Measurements from ENCODE around the gene RHOT2. TPM values are rescaled to one million over a fixed set of nuclear protein-coding genes. Genes with fewer than 3 reads are reported as not detected.

The RHOT2 gene
- total and polyA plus RNA-seq, 7 donors = 35.3 to 159 (median 52.9) TPM

GRCh38 chr16:648071-648780 is 19.7 kb upstream of the RHOT2 start:
- Histone ChIP-seq H3K4me3 (peak overlapping the region; percentile 59 to 84 (median 66)), H3K36me3 (peaks cover 0 to 13% (median 0%) of the 10 kb centered on the region in 4 donors), H3K9me3 (no peaks in the 10 kb centered on the region), H3K27me3 (no peaks in the 10 kb centered on the region), H3K27ac (peak overlapping the region; percentile 78 to 91 (median 90)), H3K4me1 (peaks cover 0 to 45% (median 37%) of the 10 kb centered on the region in 4 donors)
- WGBS, 2 donors = 11 to 29% methylated on average over 24 of the region's 24 CpGs
- TF ChIP-seq EP300 (IDR thresholded peaks at IDR 0.05) (no peak), CTCF (IDR thresholded peaks at IDR 0.05) (peak in 1 of 4 experiments; percentile 6), POLR2A (IDR thresholded peaks at IDR 0.05) (no peak), POLR2AphosphoS5 (IDR thresholded peaks at IDR 0.05) (no peak)
- no peak for DNase-seq
- intact Hi-C loops (cut with DNase I) = no loop called here

- H3K27ac ChIP-seq = peak within 1 kb of the TSS; percentile 78 to 91 (median 90)
- DNase-seq = peak; percentile 97
- H3K4me3 ChIP-seq = peak within 1 kb of the TSS; percentile 59 to 84 (median 66)
- WGBS, 2 donors = 1% methylated on average over 91 of the region's 91 CpGs
- intact Hi-C loops (cut with DNase I) = no loop called here
- peaks cover 0 to 40% (median 34%) of the 10 kb centered on the region in 4 donors for H3K4me1 ChIP-seq
- peaks cover 0 to 20% (median 0%) of the 10 kb centered on the region in 4 donors for H3K36me3 ChIP-seq
- TF ChIP-seq CTCF (IDR thresholded peaks at IDR 0.05) (no peak), POLR2A (IDR thresholded peaks at IDR 0.05) (peak; percentile 20 to 53), POLR2AphosphoS5 (IDR thresholded peaks at IDR 0.05) (peak; percentile 58 to 88 (median 76))
- no peaks in the 10 kb centered on the region for H3K9me3 ChIP-seq
- no peaks in the 10 kb centered on the region for H3K27me3 ChIP-seq
Observed at GRCh38 chr16:648781-649589, 18.9 kb upstream of the RHOT2 start, which contains the start of gene WDR90. Gene WDR90 (plus strand): TSS chr16:649365. CDS start chr16:649417, 52 bp downstream.

- no peak for TF ChIP-seq CTCF (IDR thresholded peaks at IDR 0.05)
- no peak for TF ChIP-seq POLR2A (IDR thresholded peaks at IDR 0.05)
- no peak for TF ChIP-seq EP300 (IDR thresholded peaks at IDR 0.05)
- no peaks in the 10 kb centered on the region for H3K27me3 ChIP-seq
- H3K4me1 ChIP-seq = peaks cover 0 to 40% (median 34%) of the 10 kb centered on the region in 4 donors
- peak overlapping the region; percentile 59 to 84 (median 66) for H3K4me3 ChIP-seq
- no peaks in the 10 kb centered on the region for H3K9me3 ChIP-seq
- peak overlapping the region; percentile 78 to 91 (median 90) for H3K27ac ChIP-seq
- no peak for DNase-seq
- intact Hi-C loops (cut with DNase I) = no loop called here
- WGBS, 2 donors = 1 to 3% methylated on average over 44 of the region's 44 CpGs
- peaks cover 0 to 20% (median 0%) of the 10 kb centered on the region in 4 donors for H3K36me3 ChIP-seq
Observed at GRCh38 chr16:649631-650030, 18.3 kb upstream of the RHOT2 start.

- DNase-seq = no peak
- intact Hi-C loops (cut with DNase I) = no loop called here
- H3K27me3 ChIP-seq = no peaks in the 10 kb centered on the region
- peaks cover 0 to 35% (median 31%) of the 10 kb centered on the region in 4 donors for H3K4me1 ChIP-seq
- H3K27ac ChIP-seq = no peak overlapping the region
- no peaks in the 10 kb centered on the region for H3K9me3 ChIP-seq
- H3K36me3 ChIP-seq = peaks cover 0 to 34% (median 0%) of the 10 kb centered on the region in 4 donors
- WGBS, 2 donors = 92 to 94% methylated on average over 22 of the region's 22 CpGs
- no peak for TF ChIP-seq EP300 (IDR thresholded peaks at IDR 0.05)
- TF ChIP-seq CTCF (IDR thresholded peaks at IDR 0.05) = no peak
- H3K4me3 ChIP-seq = no peak overlapping the region
Observed at GRCh38 chr16:651844-652243, 16.1 kb upstream of the RHOT2 start.
